ENCODE data around the gene IPO4. TPM values are rescaled to one million over a fixed set of nuclear protein-coding genes. Genes with fewer than 3 reads are reported as not detected.

Gene IPO4
- total and polyA plus RNA-seq, 9 of the 15 experiments (the other 6 are each of a cell fraction or from before 2014, with no cell fraction given), result 7.3 to 122 (median 31.8) TPM

GRCh38 chr14:24138396-24139271, 50.0 kb downstream of the IPO4 start:
- Histone ChIP-seq H4K20me1 (replicated peaks; ENCODE audit: control insufficient read depth, insufficient read depth, low read length) (no peaks in the 10 kb centered on the region; the same call in 1 of the 2 replicates), H3K9me1 (ENCODE audit: control insufficient read depth, insufficient read depth, low read length) (no peaks in the 10 kb centered on the region), H3K79me2 (ENCODE audit: control insufficient read depth, insufficient read depth, low read length) (peaks cover 20% of the 10 kb centered on the region), H3K4me3 (no peak overlapping the region), H3K27ac (ENCODE audit: extremely low read depth, low read depth, low read length) (no peak overlapping the region), H3K36me3 (ENCODE audit: control insufficient read depth, insufficient read depth, low read length) (peaks cover 34% of the 10 kb centered on the region), H3K4me1 (replicated peaks in 1 of 2; ENCODE audit: control insufficient read depth in 2 of 2, insufficient read depth in 2 of 2, low read length in 2 of 2) (peaks cover 19 to 36% of the 10 kb centered on the region in 2 experiments; a peak in 4 of 5 replicates), H2AFZ (ENCODE audit: low read depth, low read length) (no peak overlapping the region), H3K27me3 (ENCODE audit: control insufficient read depth in 2 of 2, insufficient read depth in 2 of 2, low read length in 2 of 2) (no peaks in the 10 kb centered on the region), H3K9ac (ENCODE audit: insufficient read depth in 1 of 2, low read depth in 2 of 2, low read length in 2 of 2) (peak overlapping the region in 1 of 2 experiments; percentile 42; a peak in 1 of 4 replicates), H3K4me2 (ENCODE audit: insufficient read depth, low read length) (no peak overlapping the region), H3K9me3 (replicated peaks; ENCODE audit: control insufficient read depth, insufficient read depth, low read depth, low read length) (no peaks in the 10 kb centered on the region)
- no peak for FAIRE-seq
- TF ChIP-seq U2AF1 (optimal IDR thresholded peaks at IDR 0.05; ENCODE audit: low read depth, low read length), result no peak
- no peak for TF ChIP-seq ELK3 (CRISPR knock-in tag; IDR thresholded peaks at IDR 0.05)
- no peak for TF ChIP-seq HDAC2 (IDR thresholded peaks at IDR 0.05)
- no peak for TF ChIP-seq DNMT1 (IDR thresholded peaks at IDR 0.05)
- 0 out of 2 replicates have a peak, but pooled peaks have one; percentile 12 for TF ChIP-seq ATF3 (IDR thresholded peaks at IDR 0.05)
- TF ChIP-seq ATF3 (CRISPR knock-in tag; conservative IDR thresholded peaks at IDR 0.05), result no peak
- TF ChIP-seq MECOM (CRISPR knock-in tag; IDR thresholded peaks at IDR 0.05), result no peak
- TF ChIP-seq BCOR (IDR thresholded peaks at IDR 0.05), result no peak
- TF ChIP-seq KDM2B (CRISPR knock-in tag; IDR thresholded peaks at IDR 0.05), result no peak
- intact Hi-C loops (cut with micrococcal nuclease), result no loop called here
- in situ Hi-C loops (cut with MboI), result no loop called here
- CTCF ChIA-PET (ENCODE audit: low intra/inter-chr PET ratio), result no interaction called here
- 86% methylated on average over 13 of the region's 13 CpGs for WGBS (ENCODE audit: insufficient coverage, low coverage, missing lambda C conversion rate)
- ATAC-seq, result no peak
- DNase-seq (ENCODE audit: extremely low read depth in 1 of 4, low spot score in 3 of 4), result no peak
- BruUV-seq (replicated peaks), result no TSS peak
- POLR2A ChIA-PET, result interaction anchor here (1.5 to 1.8 kb wide), 2 partner anchors 24 to 45 kb away, joined by 4 read pairs; partner anchors contain the start of genes DCAF11, NRL and PCK2
